Activated naive CD8-positive, alpha-beta T cell (primary cell): ENCODE results near the gene ARFGAP1.
"Not testable (repeated sequence)": the region's sequence is repeated elsewhere in the genome, so short reads cannot be mapped to it uniquely, and the experiment has no call there.

Source experiments
- H3K27ac Mint-ChIP-seq: one replicate; pipeline ENCODE4 v1.8.0; 2021; ENCODE audit warnings: mixed read lengths
- H3K27me3 Mint-ChIP-seq: one replicate; pipeline ENCODE4 v1.8.0; 2021; ENCODE audit warnings: mixed read lengths
- H3K36me3 Mint-ChIP-seq: one replicate; pipeline ENCODE4 v1.8.0; 2021; ENCODE audit warnings: mixed read lengths
- H3K4me1 Mint-ChIP-seq: one replicate; pipeline ENCODE4 v1.8.0; 2021; ENCODE audit warnings: low read depth, mixed read lengths
- H3K4me3 Mint-ChIP-seq: one replicate; pipeline ENCODE4 v1.8.0; 2021; ENCODE audit warnings: mild to moderate bottlenecking, mixed read lengths
- H3K9me3 Mint-ChIP-seq: one replicate; pipeline ENCODE4 v1.8.0; 2021; ENCODE audit warnings: low read depth, mixed read lengths

The ARFGAP1 gene

DNA sequence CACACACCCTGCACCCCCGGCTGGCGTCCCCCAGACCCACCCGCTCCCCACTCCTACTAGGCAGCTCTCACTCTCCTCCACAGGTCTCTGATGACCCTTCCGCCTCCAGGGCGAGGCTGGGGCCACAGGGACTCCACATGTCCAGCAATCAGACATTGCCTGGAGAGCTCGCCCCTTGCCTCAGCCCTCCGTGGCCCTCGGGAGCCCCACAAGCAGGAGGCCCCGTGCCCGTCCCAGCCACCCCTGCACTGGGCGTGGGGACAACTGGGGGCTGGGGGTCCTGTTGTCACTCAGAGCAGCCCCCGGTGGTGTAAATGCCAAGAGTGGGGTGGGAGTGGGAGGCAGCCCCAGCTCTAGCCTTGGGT lies 21.9 kb downstream of the ARFGAP1 start:
- Mint-ChIP-seq H3K27me3 (peaks cover 5% of the 10 kb centered on the region), H3K27ac (no peak overlapping the region), H3K36me3 (no peaks in the 10 kb centered on the region), H3K4me1 (peaks cover 4% of the 10 kb centered on the region), H3K9me3 (no peaks in the 10 kb centered on the region), H3K4me3 (no peak overlapping the region)

DNA sequence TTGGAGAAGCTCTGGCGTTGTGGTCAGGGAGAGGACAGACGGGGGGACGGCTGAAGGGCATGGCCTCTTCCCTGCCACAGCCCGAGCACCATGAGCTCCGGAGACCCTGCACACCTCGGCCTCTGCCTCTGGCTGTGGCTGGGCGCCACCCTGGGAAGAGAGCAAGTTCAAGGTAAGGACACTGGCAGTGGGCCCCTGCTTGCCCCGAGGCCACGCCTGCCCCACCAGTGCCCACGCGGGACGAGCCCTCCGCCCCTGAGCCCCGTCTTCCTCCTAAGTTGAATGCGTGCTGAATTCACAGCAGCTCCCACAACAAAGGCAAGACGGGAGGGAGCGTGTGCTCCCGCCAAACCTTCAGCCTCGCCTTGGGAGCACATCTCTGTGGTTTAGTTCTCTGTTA lies 22.4 kb downstream of the ARFGAP1 start:
- peaks cover 5% of the 10 kb centered on the region for H3K27me3 Mint-ChIP-seq
- no peaks in the 10 kb centered on the region for H3K9me3 Mint-ChIP-seq
- no peaks in the 10 kb centered on the region for H3K36me3 Mint-ChIP-seq
- H3K4me3 Mint-ChIP-seq, result no peak overlapping the region
- no peak overlapping the region for H3K27ac Mint-ChIP-seq
- H3K4me1 Mint-ChIP-seq, result peaks cover 4% of the 10 kb centered on the region

DNA sequence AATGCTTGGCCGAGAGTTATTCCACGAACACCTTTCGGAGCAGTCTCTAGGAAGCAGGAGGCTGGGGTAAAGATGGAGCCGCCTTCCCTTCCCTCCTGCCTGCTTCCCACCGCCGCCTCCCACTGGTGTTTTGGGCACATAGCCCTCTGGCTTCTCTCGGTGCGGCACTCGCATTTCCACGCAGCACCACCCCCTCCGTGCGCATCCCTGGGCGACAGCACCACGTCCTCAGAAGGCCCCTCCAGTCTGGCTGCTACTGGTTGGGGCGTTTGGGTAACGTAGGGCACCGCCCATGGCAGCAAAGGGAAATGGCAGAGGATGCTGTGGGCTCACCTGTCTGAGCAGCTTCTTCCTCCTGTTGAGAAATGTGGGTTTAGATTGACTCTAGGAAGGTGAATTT lies 22.8 kb downstream of the ARFGAP1 start:
- Mint-ChIP-seq H3K4me1 (peaks cover 4% of the 10 kb centered on the region), H3K27me3 (peaks cover 5% of the 10 kb centered on the region), H3K27ac (no peak overlapping the region), H3K4me3 (no peak overlapping the region), H3K9me3 (no peaks in the 10 kb centered on the region), H3K36me3 (no peaks in the 10 kb centered on the region)

DNA sequence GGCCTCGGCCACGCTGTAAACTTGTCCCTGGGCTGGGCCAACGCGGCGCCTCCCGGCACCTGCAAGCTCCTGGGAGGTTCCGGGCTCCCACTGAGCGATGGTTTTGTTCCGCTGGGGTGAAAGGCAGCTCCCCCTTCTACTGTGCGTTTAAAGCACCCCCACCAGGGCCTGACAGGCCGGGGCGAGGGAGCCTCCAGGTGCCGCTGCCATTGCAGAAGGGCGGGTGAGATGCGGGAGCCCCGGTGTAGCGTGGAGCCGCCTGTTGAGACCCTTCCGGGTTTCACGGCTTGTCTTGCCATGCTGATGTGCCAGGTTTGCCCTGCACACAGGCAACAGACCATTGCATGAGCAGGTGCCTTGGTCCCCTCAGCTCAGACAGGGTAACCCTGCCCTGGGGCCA lies 23.2 kb downstream of the ARFGAP1 start:
- no peak overlapping the region for H3K27ac Mint-ChIP-seq
- H3K4me3 Mint-ChIP-seq, result no peak overlapping the region
- H3K27me3 Mint-ChIP-seq, result peaks cover 5% of the 10 kb centered on the region
- H3K36me3 Mint-ChIP-seq, result no peaks in the 10 kb centered on the region
- no peaks in the 10 kb centered on the region for H3K9me3 Mint-ChIP-seq
- H3K4me1 Mint-ChIP-seq, result peaks cover 4% of the 10 kb centered on the region

DNA sequence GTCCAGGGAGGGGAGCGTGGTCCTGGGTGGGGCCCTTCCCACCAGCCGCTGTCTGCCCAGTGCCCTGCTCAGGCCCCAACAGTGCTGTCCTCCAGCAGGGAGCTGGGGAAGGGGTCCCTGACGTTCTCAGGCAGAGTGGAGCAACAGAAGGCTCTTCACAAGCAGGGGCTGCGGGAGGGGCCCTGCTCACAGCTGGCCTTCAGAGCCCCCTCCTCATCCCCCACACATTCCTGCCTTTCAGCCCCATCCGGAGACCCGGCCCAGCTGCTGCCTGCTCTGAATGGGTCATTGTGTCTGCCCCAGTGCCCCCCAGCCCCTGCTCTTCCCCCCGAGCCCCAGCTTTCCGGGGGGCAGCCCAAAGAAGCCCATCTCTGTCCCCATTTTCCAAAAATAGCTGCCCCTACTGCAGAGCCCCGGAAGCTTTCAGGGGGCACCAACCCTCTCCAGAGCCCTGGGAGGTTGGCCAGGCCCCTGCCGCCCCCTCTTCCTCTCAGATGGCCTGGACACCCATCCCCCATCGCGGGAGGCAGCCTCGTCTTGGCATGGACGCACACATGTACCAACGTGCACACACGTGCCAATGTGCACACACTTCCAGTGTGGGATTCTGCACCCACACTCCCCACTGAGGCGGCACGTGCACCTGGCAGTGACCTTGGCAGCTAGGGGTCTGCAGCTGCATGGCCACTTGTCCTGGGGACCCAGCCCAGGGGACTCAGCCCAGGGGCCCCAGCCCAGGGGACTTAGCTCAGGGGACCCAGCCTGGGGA lies 24.1 kb downstream of the ARFGAP1 start:
- Mint-ChIP-seq H3K27me3 (peaks cover 8% of the 10 kb centered on the region), H3K4me1 (peaks cover 4% of the 10 kb centered on the region), H3K4me3 (no peak overlapping the region), H3K27ac (no peak overlapping the region), H3K9me3 (peaks cover 4% of the 10 kb centered on the region), H3K36me3 (no peaks in the 10 kb centered on the region)

GRCh38 chr20:63297371-63297781 lies 24.8 kb downstream of the ARFGAP1 start:
- Mint-ChIP-seq H3K4me1 (peaks cover 4% of the 10 kb centered on the region), H3K36me3 (no peaks in the 10 kb centered on the region), H3K27me3 (peaks cover 8% of the 10 kb centered on the region), H3K9me3 (peaks cover 7% of the 10 kb centered on the region), H3K27ac (no peak overlapping the region), H3K4me3 (no peak overlapping the region)

DNA sequence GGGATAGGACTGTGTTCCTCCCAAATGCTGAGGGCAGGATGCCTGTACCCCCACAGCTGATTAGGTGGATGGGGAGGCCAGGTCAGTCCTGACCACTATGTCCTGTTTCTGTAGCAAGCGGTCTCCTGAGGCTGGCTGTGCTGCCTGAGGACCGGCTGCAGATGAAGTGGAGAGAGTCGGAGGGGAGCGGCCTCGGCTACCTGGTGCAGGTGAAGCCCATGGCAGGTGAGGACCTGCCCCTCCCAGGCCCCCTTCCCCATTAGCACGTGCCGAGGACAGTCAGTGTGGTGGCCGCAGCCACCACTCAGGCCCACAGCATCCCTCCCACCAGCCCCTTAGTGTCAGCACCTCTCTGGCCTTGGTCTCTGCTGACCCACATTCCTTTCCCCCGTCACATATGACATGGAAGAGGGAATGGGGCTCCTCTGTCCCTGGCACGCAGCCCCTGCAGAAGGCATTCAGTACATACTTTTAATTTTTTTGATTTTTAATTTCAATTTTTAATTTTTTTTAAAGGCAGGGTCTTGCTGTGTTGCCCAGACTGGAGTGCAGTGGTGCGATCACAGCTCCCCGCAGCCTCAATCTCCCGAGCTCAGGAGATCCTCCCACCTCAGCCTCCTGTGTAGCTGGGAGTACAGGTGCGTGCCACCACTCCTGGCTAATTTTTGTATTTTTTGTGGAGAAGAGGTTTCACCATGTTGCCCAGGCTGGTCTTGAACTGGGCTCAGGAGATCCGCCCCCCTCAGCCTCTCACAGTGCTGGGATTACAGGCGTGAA lies 25.4 kb downstream of the ARFGAP1 start:
- Mint-ChIP-seq H3K9me3 (peaks cover 11% of the 10 kb centered on the region), H3K27me3 (peaks cover 12% of the 10 kb centered on the region), H3K27ac (no peak overlapping the region), H3K4me1 (peaks cover 4% of the 10 kb centered on the region), H3K36me3 (peaks cover 3% of the 10 kb centered on the region), H3K4me3 (no peak overlapping the region)

- H3K9me3 Mint-ChIP-seq, result peaks cover 11% of the 10 kb centered on the region
- H3K4me3 Mint-ChIP-seq, result no peak overlapping the region
- no peak overlapping the region for H3K27ac Mint-ChIP-seq
- H3K27me3 Mint-ChIP-seq, result peaks cover 12% of the 10 kb centered on the region
- peaks cover 4% of the 10 kb centered on the region for H3K4me1 Mint-ChIP-seq
- peaks cover 3% of the 10 kb centered on the region for H3K36me3 Mint-ChIP-seq
Measured at GRCh38 chr20:63298731-63299312, 26.2 kb downstream of the ARFGAP1 start.

DNA sequence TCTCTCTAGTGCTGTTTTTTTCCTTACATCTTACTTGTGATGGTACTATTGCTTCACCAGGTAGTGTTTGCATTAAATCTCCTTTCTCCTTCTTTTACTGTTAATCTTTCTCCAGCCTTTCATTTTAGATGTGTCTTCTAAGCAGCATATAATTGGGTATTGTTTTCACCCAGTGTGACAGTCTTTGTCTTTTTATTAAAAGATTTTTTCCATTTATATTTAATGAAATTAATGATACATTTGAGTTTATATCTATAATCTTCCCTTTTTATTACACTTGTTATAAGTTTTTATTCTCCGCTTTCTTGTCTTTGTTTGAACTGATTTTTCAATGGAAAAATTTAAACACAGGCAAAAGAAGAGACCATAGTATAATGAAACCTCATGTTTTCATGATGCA lies 29.1 kb downstream of the ARFGAP1 start:
- Mint-ChIP-seq H3K36me3 (peaks cover 3% of the 10 kb centered on the region), H3K9me3 (peaks cover 11% of the 10 kb centered on the region), H3K27ac (no peak overlapping the region), H3K4me1 (no peaks in the 10 kb centered on the region), H3K4me3 (no peak overlapping the region), H3K27me3 (peaks cover 15% of the 10 kb centered on the region)

- Mint-ChIP-seq H3K9me3 (peaks cover 11% of the 10 kb centered on the region), H3K27me3 (peaks cover 15% of the 10 kb centered on the region), H3K36me3 (peaks cover 3% of the 10 kb centered on the region), H3K4me3 (no peak overlapping the region), H3K27ac (no peak overlapping the region), H3K4me1 (no peaks in the 10 kb centered on the region)
Measured at GRCh38 chr20:63303095-63303666, 30.6 kb downstream of the ARFGAP1 start.

GRCh38 chr20:63305393-63305792 lies 32.8 kb downstream of the ARFGAP1 start:
- Mint-ChIP-seq H3K27me3 (peaks cover 10% of the 10 kb centered on the region), H3K27ac (no peak overlapping the region), H3K9me3 (peaks cover 11% of the 10 kb centered on the region), H3K36me3 (peaks cover 3% of the 10 kb centered on the region), H3K4me3 (no peak overlapping the region), H3K4me1 (no peaks in the 10 kb centered on the region)

- not testable (repeated sequence) for H3K27ac Mint-ChIP-seq, H3K4me3 Mint-ChIP-seq, H3K36me3 Mint-ChIP-seq, H3K4me1 Mint-ChIP-seq
- peaks cover 10% of the 10 kb centered on the region for H3K27me3 Mint-ChIP-seq
- peaks cover 11% of the 10 kb centered on the region for H3K9me3 Mint-ChIP-seq
Measured at GRCh38 chr20:63305933-63306672, 33.5 kb downstream of the ARFGAP1 start.

DNA sequence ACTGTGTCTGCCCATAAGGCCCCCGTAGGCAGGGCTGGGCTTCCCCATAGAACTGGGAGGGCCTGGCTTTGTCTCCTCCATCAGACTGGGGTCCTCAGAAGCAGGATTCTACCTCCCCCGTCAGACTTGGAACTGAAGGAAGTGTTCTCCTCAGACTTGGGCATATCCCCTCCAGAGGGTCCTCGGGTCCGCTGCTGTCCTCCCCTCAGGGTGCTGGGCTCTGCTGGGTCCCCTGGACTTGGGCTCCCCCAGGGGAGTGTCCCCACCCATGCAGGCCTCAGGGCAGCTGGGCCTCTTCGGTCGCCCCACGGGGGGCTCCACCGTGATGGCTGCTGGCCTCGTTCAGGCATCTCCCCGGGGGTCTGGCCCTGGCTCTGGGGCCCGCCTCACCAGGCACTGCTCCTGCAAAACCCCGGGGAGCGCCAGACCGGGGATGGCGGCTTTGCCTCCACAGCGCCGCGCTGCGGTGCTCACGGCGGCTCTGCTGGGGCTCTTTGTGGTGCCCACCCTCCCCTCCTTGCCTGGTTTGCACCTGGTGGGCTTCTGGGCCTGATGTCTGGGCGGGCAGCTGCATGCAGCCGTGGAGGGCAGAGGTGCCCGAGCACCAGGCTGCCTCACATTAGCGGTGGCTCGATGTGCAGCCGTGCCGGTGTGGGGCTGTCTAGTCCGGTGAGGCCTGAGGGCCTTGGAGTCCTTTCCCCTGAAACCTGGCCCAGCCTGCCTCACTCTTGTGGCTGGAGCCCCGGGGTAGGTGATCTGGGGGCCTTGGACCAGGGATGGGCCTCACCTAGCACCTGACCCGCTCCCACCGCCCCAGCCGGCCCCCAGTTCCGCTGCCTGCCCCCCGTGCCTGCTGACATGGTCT lies 34.3 kb downstream of the ARFGAP1 start:
- H3K27ac Mint-ChIP-seq, result no peak overlapping the region
- peaks cover 7% of the 10 kb centered on the region for H3K27me3 Mint-ChIP-seq
- H3K9me3 Mint-ChIP-seq, result peaks cover 5% of the 10 kb centered on the region
- H3K36me3 Mint-ChIP-seq, result peaks cover 3% of the 10 kb centered on the region
- no peak overlapping the region for H3K4me3 Mint-ChIP-seq
- H3K4me1 Mint-ChIP-seq, result no peaks in the 10 kb centered on the region
